Measurements from ENCODE around the gene ITGB7.

Gene ITGB7

GRCh38 chr12:53221203-53222080 is 14.4 kb upstream of the ITGB7 start:
- peak overlapping the region; percentile 44 to 90 (median 76) for H3K4me3 ChIP-seq (ENCODE audit: control insufficient read depth in 1 of 7, extremely low read depth in 1 of 7, insufficient read depth in 4 of 7, low read depth in 2 of 7, low read length in 6 of 7)
- CTCF ChIA-PET = interaction anchor here (1.8 to 18.0 kb wide), 4 partner anchors 13 to 67 kb away, joined by 6 to 399 read pairs (median 256); partner anchors contain the start of genes ESPL1, MYG1, PFDN5 and RARG
- WGBS (ENCODE audit: insufficient coverage) = 0% methylated on average over 49 of the region's 72 CpGs

GRCh38 chr12:53220694-53221202 is 13.7 kb upstream of the ITGB7 start:
- ChIA-PET POLR2A (interaction anchor here (2.1 kb wide), 1 partner anchor 47 kb away, joined by 7 read pairs; the partner anchor contains the start of gene ESPL1), CTCF (interaction anchor here (1.0 to 18.0 kb wide), 7 partner anchors 11 to 132 kb away, joined by 3 to 399 read pairs (median 10); partner anchors contain the start of genes ESPL1, MYG1, PFDN5 and RARG)
- WGBS (ENCODE audit: insufficient coverage) = 0% methylated on average over 18 of the region's 42 CpGs
- no peaks in the 10 kb centered on the region for H3K27me3 ChIP-seq (replicated peaks in 2 of 5; ENCODE audit: control insufficient read depth in 4 of 5, insufficient read depth in 5 of 5, low read length in 4 of 5)
- DNase-seq = peak; percentile 78 to 88 (median 84)
- peaks cover 9 to 87% (median 70%) of the 10 kb centered on the region in 4 experiments for H3K4me1 ChIP-seq (ENCODE audit: control extremely low read depth in 1 of 4, control insufficient read depth in 4 of 4, insufficient read depth in 4 of 4, low read length in 3 of 4)
- no peaks in the 10 kb centered on the region for H3K36me3 ChIP-seq (ENCODE audit: control insufficient read depth in 4 of 4, insufficient read depth in 4 of 4, low read length in 3 of 4)
- no peaks in the 10 kb centered on the region for H3K9me3 ChIP-seq (ENCODE audit: control extremely low read depth in 1 of 5, control insufficient read depth in 4 of 5, insufficient read depth in 2 of 5, low read depth in 1 of 5, low read length in 4 of 5)
- H3K4me3 ChIP-seq (ENCODE audit: control insufficient read depth in 1 of 7, extremely low read depth in 1 of 7, insufficient read depth in 4 of 7, low read depth in 2 of 7, low read length in 6 of 7) = peak overlapping the region; percentile 44 to 90 (median 76)
- peak overlapping the region in 1 of 2 experiments; percentile 86 for H3K27ac ChIP-seq (ENCODE audit: insufficient read depth in 1 of 2, low read depth in 1 of 2, low read length in 2 of 2, poor library complexity in 1 of 2, severe bottlenecking in 2 of 2)

More at GRCh38 chr12:53221203-53222080, 14.4 kb upstream of the ITGB7 start:
- POLR2A ChIA-PET = interaction anchor here (2.1 kb wide), 1 partner anchor 46 kb away, joined by 7 read pairs; the partner anchor contains the start of gene ESPL1
- peak overlapping the region; percentile 54 to 86 for H3K27ac ChIP-seq (ENCODE audit: insufficient read depth in 1 of 2, low read depth in 1 of 2, low read length in 2 of 2, poor library complexity in 1 of 2, severe bottlenecking in 2 of 2)
- H3K4me1 ChIP-seq (ENCODE audit: control extremely low read depth in 1 of 4, control insufficient read depth in 4 of 4, insufficient read depth in 4 of 4, low read length in 3 of 4) = peaks cover 9 to 80% (median 69%) of the 10 kb centered on the region in 4 experiments
- H3K9me3 ChIP-seq (ENCODE audit: control extremely low read depth in 1 of 5, control insufficient read depth in 4 of 5, insufficient read depth in 2 of 5, low read depth in 1 of 5, low read length in 4 of 5) = no peaks in the 10 kb centered on the region
- DNase-seq = peak in 2 of 3 donors; percentile 32 to 51
- no peaks in the 10 kb centered on the region for H3K27me3 ChIP-seq (replicated peaks in 2 of 5; ENCODE audit: control insufficient read depth in 4 of 5, insufficient read depth in 5 of 5, low read length in 4 of 5)
- no peaks in the 10 kb centered on the region for H3K36me3 ChIP-seq (ENCODE audit: control insufficient read depth in 4 of 4, insufficient read depth in 4 of 4, low read length in 3 of 4)

GRCh38 chr12:53219956-53220693 is 13.1 kb upstream of the ITGB7 start:
- WGBS (ENCODE audit: insufficient coverage) = 0% methylated on average over 30 of the region's 53 CpGs
- Histone ChIP-seq H3K27me3 (replicated peaks in 2 of 5; ENCODE audit: control insufficient read depth in 4 of 5, insufficient read depth in 5 of 5, low read length in 4 of 5) (no peaks in the 10 kb centered on the region), H3K27ac (ENCODE audit: insufficient read depth in 1 of 2, low read depth in 1 of 2, low read length in 2 of 2, poor library complexity in 1 of 2, severe bottlenecking in 2 of 2) (peak overlapping the region in 1 of 2 experiments; percentile 86), H3K4me1 (ENCODE audit: control extremely low read depth in 1 of 4, control insufficient read depth in 4 of 4, insufficient read depth in 4 of 4, low read length in 3 of 4) (peaks cover 9 to 89% (median 72%) of the 10 kb centered on the region in 4 experiments), H3K36me3 (ENCODE audit: control insufficient read depth in 4 of 4, insufficient read depth in 4 of 4, low read length in 3 of 4) (no peaks in the 10 kb centered on the region), H3K4me3 (ENCODE audit: control insufficient read depth in 1 of 7, extremely low read depth in 1 of 7, insufficient read depth in 4 of 7, low read depth in 2 of 7, low read length in 6 of 7) (peak overlapping the region; percentile 44 to 90 (median 76)), H3K9me3 (ENCODE audit: control extremely low read depth in 1 of 5, control insufficient read depth in 4 of 5, insufficient read depth in 2 of 5, low read depth in 1 of 5, low read length in 4 of 5) (no peaks in the 10 kb centered on the region)
- peak in 2 of 3 donors; percentile 70 to 84 for DNase-seq
- POLR2A ChIA-PET = interaction anchor here (2.1 kb wide), 1 partner anchor 47 kb away, joined by 7 read pairs; the partner anchor contains the start of gene ESPL1
- CTCF ChIA-PET = interaction anchor here (0.9 to 18.0 kb wide), 8 partner anchors 11 to 132 kb away, joined by 3 to 399 read pairs (median 8); partner anchors contain the start of genes ESPL1, MYG1, PFDN5 and RARG

DNA sequence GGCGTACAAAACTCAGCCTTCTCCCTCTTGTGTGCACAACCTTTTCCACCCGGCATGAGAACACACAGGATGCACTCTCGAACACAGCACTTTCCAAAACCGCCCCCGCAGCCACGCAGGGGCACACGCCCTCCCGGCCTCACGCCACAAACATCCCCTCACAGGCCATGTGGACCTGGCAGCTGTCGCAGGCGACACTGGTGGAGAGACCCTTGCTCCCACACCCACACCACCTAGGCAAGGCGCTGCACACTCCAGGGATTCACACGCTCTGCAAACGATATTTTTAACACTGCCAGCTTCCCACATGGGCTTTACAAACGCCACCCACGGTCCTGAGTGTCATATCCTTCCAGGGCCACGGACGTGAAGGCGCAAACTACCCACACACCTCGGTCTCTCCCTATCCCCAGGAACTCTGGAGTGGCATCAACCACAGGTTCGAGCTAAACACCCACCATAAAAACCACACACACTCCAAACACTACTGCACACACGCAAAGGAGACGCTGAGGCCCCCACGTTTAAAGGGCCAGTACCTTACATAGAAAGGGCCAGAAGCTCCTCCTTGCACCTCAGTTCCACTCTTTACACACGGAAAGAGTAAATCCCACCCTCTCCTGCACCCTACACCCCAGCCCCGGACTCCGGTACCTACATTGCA is 12.4 kb upstream of the ITGB7 start:
- POLR2A ChIA-PET = interaction anchor here (2.1 kb wide), 1 partner anchor 48 kb away, joined by 7 read pairs; the partner anchor contains the start of gene ESPL1
- H3K4me1 ChIP-seq (ENCODE audit: control extremely low read depth in 1 of 4, control insufficient read depth in 4 of 4, insufficient read depth in 4 of 4, low read length in 3 of 4) = peaks cover 9 to 89% (median 75%) of the 10 kb centered on the region in 4 experiments
- peak in 2 of 3 donors; percentile 66 to 71 for DNase-seq
- no peak overlapping the region for H3K27ac ChIP-seq (ENCODE audit: insufficient read depth in 1 of 2, low read depth in 1 of 2, low read length in 2 of 2, poor library complexity in 1 of 2, severe bottlenecking in 2 of 2)
- no peaks in the 10 kb centered on the region for H3K9me3 ChIP-seq (ENCODE audit: control extremely low read depth in 1 of 5, control insufficient read depth in 4 of 5, insufficient read depth in 2 of 5, low read depth in 1 of 5, low read length in 4 of 5)
- WGBS (ENCODE audit: insufficient coverage) = 14% methylated on average over 22 of the region's 27 CpGs
- H3K36me3 ChIP-seq (ENCODE audit: control insufficient read depth in 4 of 4, insufficient read depth in 4 of 4, low read length in 3 of 4) = no peaks in the 10 kb centered on the region
- H3K27me3 ChIP-seq (replicated peaks in 2 of 5; ENCODE audit: control insufficient read depth in 4 of 5, insufficient read depth in 5 of 5, low read length in 4 of 5) = no peaks in the 10 kb centered on the region
- CTCF ChIA-PET = interaction anchor here (0.9 to 18.0 kb wide), 8 partner anchors 10 to 107 kb away, joined by 3 to 399 read pairs (median 8); partner anchors contain the start of genes ESPL1, MYG1, PFDN5 and RARG
- H3K4me3 ChIP-seq (ENCODE audit: control insufficient read depth in 1 of 7, extremely low read depth in 1 of 7, insufficient read depth in 4 of 7, low read depth in 2 of 7, low read length in 6 of 7) = peak overlapping the region; percentile 30 to 90 (median 76)

GRCh38 chr12:53218551-53219291 is 11.7 kb upstream of the ITGB7 start:
- ChIA-PET POLR2A (no interaction called here), CTCF (interaction anchor here (1.3 to 18.0 kb wide), 5 partner anchors 9 to 70 kb away, joined by 3 to 399 read pairs (median 212); partner anchors contain the start of genes ESPL1, MYG1, PFDN5 and RARG)
- DNase-seq = no peak
- Histone ChIP-seq H3K4me1 (ENCODE audit: control extremely low read depth in 1 of 4, control insufficient read depth in 4 of 4, insufficient read depth in 4 of 4, low read length in 3 of 4) (peaks cover 5 to 85% (median 71%) of the 10 kb centered on the region in 4 experiments), H3K9me3 (ENCODE audit: control extremely low read depth in 1 of 5, control insufficient read depth in 4 of 5, insufficient read depth in 2 of 5, low read depth in 1 of 5, low read length in 4 of 5) (no peaks in the 10 kb centered on the region), H3K4me3 (ENCODE audit: control insufficient read depth in 1 of 7, extremely low read depth in 1 of 7, insufficient read depth in 4 of 7, low read depth in 2 of 7, low read length in 6 of 7) (peak overlapping the region in 4 of 7 experiments; percentile 70 to 88 (median 76)), H3K36me3 (ENCODE audit: control insufficient read depth in 4 of 4, insufficient read depth in 4 of 4, low read length in 3 of 4) (no peaks in the 10 kb centered on the region), H3K27ac (ENCODE audit: insufficient read depth in 1 of 2, low read depth in 1 of 2, low read length in 2 of 2, poor library complexity in 1 of 2, severe bottlenecking in 2 of 2) (no peak overlapping the region), H3K27me3 (replicated peaks in 2 of 5; ENCODE audit: control insufficient read depth in 4 of 5, insufficient read depth in 5 of 5, low read length in 4 of 5) (no peaks in the 10 kb centered on the region)
- 96% methylated on average over 7 of the region's 30 CpGs for whole genome bisulfite sequencing (ENCODE audit: insufficient coverage)

Measured in common myeloid progenitor, CD34-positive (primary cell).